Loucy (cell line): ENCODE measurements around the gene DR1.

Experiments
- EZH2phosphoT487 ChIP-seq: fragments of 200-600 bp; IDR thresholded peaks from 2 replicates; pipeline ENCODE4 v1.6.1; 2018; ENCODE audit warnings: antibody characterized with exemption, mild to moderate bottlenecking, moderate library complexity, borderline replicate concordance
- TF ChIP-seq, protein P1 (sequence below): fragments of 200-600 bp; sonication (generic); conservative IDR thresholded peaks from 2 replicates; pipeline ENCODE4 v1.5.1; 2014; ENCODE audit warnings: mild to moderate bottlenecking, antibody characterized with exemption, low read length

DNA sequence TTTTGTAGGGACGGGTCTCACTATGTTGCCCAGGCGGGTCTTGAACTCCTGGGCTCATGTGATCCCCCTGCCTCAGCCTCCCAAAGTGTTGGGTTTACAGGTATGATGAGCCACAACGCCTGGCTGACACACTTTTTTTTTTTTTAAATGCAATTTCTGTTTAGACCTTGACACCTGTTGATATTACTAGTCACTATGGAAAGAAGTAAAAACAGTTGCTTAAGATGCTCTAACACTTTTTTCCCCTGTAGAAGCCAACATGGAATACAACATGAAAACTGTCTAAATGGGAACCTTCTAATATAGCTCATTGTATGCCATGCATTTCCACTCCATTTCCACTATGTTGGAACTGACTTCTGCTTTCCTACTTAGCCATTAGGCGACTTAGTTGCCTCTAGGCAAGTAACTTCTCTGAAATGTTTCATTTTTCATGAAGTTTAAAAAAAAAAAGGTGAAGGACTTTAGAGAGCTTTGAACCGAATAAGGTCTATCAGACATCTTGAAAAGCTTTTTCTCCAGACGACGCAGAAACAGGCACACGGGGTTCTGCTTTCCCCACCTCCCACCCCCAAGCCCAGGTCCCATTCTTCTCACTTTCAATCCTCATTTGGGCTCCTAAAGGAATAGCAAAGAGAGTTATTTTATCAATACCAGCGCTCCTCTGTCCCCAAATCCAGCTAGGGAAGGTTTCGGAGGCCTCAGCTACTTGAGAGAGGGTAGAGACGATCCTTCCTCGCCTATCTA lies 648 bp upstream of the DR1 start:
- TF ChIP-seq, protein P1, sequence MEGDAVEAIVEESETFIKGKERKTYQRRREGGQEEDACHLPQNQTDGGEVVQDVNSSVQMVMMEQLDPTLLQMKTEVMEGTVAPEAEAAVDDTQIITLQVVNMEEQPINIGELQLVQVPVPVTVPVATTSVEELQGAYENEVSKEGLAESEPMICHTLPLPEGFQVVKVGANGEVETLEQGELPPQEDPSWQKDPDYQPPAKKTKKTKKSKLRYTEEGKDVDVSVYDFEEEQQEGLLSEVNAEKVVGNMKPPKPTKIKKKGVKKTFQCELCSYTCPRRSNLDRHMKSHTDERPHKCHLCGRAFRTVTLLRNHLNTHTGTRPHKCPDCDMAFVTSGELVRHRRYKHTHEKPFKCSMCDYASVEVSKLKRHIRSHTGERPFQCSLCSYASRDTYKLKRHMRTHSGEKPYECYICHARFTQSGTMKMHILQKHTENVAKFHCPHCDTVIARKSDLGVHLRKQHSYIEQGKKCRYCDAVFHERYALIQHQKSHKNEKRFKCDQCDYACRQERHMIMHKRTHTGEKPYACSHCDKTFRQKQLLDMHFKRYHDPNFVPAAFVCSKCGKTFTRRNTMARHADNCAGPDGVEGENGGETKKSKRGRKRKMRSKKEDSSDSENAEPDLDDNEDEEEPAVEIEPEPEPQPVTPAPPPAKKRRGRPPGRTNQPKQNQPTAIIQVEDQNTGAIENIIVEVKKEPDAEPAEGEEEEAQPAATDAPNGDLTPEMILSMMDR = no peak
- no peak for TF ChIP-seq EZH2phosphoT487
